HFF-Myc (cell line): ENCODE results near the gene TMEM222.
"Not testable (repeated sequence)": the region's sequence is repeated elsewhere in the genome, so short reads cannot be mapped to it uniquely, and the experiment has no call there.

Source experiments
- DNase-seq: peaks from one replicate; pipeline ENCODE4 v3.0.0-alpha.2; 2011; ENCODE audit warnings: low read depth; ENCODE audit errors: extremely low read depth
- H3K4me3 ChIP-seq: replicated peaks from 2 replicates; pipeline ENCODE4 v1.5.1; 2011; ENCODE audit warnings: low read depth, mild to moderate bottlenecking, control low read depth, low read length
- CTCF ChIP-seq: IDR thresholded peaks from 2 replicates; pipeline ENCODE4 v1.5.1; 2012; ENCODE audit warnings: mild to moderate bottlenecking, low read depth, low read length, control low read depth; ENCODE audit errors: missing control alignments

TMEM222 gene

GRCh38 chr1:27321813-27322568 is at the start of gene TMEM222:
TSS of gene TMEM222 (plus strand) at chr1:27322163. CDS start at chr1:27322198, 35 bp downstream.
- TF ChIP-seq CTCF = no peak
- DNase-seq = peak; percentile 75
- H3K4me3 ChIP-seq = peak within 1 kb of the TSS; percentile 99

GRCh38 chr1:27274204-27274603 is 47.8 kb upstream of the TMEM222 start:
- no peak overlapping the region for H3K4me3 ChIP-seq
- DNase-seq = no peak
- TF ChIP-seq CTCF = no peak

- no peak for DNase-seq
- no peak overlapping the region for H3K4me3 ChIP-seq
- TF ChIP-seq CTCF = no peak
Observed at GRCh38 chr1:27275696-27276095, 46.3 kb upstream of the TMEM222 start.

GRCh38 chr1:27284425-27285273 is 37.3 kb upstream of the TMEM222 start:
- no peak overlapping the region for H3K4me3 ChIP-seq
- peak; percentile 73 for TF ChIP-seq CTCF
- DNase-seq = peak; percentile 52

- no peak for DNase-seq
- H3K4me3 ChIP-seq = no peak overlapping the region
- no peak for TF ChIP-seq CTCF
Observed at GRCh38 chr1:27285274-27285660, 36.7 kb upstream of the TMEM222 start.

- H3K4me3 ChIP-seq, DNase-seq: not testable (repeated sequence)
Observed at GRCh38 chr1:27285821-27286220, 36.1 kb upstream of the TMEM222 start.

GRCh38 chr1:27289125-27289524 is 32.8 kb upstream of the TMEM222 start:
- not testable (repeated sequence) for DNase-seq, H3K4me3 ChIP-seq
